Muscle of arm (tissue), 12 donors: ENCODE data around the gene RAD51B. TPM values are rescaled to one million over a fixed set of nuclear protein-coding genes. Genes with fewer than 3 reads are reported as not detected.

Source experiments
- DNase-seq: peaks from one replicate; pipeline ENCODE4 v3.0.0-alpha.2; 2013
- polyA plus RNA-seq, 12 donors: library from polyadenylated mRNA; unstranded; fragments of 120-200 nt; gene quantifications; one replicate each; pipeline ENCODE4 v1.2.1, GENCODE V29; 2013; ENCODE audit not compliant: insufficient read length in 12 of 12

The RAD51B gene
- polyA plus RNA-seq, 12 donors: 6.3 to 13.1 (median 9.7) TPM; not detected in 2

DNA sequence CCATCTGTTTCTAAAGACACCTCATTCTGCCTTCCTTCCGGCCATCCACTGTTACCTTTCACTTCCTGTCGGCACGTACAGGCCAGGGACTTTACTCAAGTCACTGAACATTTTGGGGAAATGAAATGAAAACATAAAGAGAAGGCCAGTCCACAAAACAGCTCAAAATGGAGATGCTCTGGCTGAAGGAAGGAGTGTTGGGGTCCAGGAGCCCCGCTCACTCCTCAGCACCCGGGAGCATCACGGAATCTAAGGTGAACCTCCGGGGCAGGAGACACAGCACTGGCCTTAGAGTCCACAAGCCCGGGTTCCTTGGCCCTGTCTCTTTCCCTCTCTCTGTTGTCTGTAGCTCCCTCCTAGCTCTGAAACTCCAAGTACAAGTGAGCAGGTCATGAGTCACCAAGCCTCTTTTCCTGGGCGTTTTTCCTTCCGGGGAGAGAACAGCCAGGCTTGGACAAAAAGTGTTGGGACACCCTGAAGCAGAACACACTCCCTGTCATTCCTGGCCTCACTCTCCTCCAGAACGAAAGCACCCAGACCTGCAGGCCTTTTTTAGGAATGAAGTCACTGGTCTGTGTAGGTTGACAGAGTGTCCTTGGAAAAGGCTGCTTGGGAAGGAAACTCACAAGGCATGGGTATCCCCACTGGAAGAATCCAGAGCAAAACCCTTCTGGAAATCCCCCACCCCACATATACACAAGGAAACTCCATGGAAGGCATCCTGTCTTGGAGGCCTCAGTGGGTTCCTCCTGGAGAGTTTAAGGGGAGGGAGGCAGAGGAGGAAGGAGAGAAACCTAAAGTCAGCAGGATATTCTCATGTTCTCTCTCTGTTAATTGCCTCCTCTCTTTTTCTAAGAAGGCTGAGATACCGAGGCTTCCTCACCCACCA, 728.0 kb downstream of the RAD51B start:
- DNase-seq: no peak

DNA sequence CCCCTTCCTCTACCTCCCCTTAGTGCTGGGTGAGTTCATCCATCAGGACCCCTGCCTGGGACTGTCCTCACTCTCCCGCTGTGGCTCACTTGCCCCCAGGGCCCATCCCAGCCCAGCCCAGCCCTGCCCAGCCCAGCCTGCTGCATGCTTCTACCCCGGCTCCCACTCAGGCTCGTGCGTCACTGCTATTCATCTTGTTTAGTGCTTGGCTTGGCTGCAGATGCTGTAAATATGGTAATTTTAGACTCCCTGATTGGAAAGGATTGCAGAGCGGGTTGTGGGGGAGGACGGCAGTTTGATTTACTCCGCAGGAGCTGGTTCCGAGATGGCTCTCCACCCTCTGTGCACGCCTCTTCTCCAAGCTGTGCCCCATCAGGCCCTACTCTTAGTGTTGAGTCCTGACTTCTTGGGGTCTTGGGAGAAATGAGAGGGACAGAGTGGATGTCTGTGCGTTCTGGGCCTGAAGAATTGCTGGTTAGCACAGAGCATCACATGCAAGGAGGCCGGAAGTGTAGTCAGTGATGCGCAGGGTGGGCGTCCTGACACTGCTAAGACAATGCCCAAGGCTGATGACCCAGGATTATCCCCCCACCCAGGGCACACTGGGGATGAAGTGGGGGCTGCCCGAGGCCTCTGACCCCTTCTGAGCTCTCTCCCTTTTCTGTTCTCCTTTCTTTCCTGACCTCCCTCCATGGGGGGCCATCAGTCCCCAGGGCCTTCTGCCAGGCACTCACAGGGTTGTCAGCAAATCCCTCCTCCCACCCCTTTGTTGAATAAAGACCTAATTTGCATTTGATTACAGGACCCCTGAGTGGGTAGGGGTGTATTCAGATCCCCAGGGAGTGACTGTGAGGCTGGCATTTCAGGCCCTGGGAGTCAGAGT, 728.9 kb downstream of the RAD51B start:
- DNase-seq: peak; percentile 90

DNA sequence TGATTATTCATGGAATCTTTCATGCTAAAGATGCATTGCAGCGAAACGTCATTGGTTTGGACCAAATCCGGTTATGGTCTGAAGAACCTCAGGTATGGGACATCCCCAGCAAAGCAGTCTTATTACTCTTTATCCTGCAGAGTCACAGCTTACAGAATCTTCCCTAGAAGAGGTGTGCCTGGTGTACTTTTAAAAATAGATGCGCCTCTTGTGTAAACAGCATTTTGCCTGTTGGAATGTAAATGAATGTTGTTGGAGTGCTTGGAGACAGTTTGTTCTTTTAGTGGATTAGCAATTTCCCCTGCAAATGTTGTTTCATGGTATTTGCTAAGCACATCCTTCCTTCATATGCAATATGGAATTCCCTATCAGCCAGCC, 730.7 kb downstream of the RAD51B start:
- DNase-seq: no peak

DNA sequence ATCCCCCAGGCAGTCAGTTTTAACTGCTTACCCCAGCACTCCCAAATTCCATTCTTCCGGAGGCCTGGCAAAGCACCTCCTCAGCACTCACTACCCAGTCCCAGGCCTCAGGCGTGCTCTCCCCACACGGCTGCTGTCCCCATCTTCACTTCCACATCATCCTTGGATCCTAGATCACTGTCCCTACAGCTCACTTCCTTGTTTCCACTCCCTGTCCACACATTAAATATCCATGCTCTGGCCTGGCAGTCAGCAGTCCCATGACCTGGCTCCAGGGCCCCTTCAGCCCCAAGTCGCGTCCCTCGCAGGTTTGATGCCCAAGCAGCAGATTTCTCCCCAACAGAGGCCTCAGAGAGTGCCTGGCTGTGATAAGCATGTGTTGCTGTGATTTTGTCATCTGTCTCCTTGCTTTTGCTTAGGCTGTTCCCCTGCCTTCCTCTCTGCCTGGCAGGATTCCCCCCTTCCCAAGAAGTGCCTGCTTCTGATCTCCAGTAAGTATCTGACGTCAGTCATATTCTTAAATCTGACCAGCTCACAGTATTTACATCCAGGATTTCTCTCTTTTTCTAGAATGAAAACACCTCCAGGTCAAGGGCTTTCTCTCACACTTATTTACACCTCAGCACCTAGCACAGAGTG, 731.6 kb downstream of the RAD51B start:
- DNase-seq: no peak

DNA sequence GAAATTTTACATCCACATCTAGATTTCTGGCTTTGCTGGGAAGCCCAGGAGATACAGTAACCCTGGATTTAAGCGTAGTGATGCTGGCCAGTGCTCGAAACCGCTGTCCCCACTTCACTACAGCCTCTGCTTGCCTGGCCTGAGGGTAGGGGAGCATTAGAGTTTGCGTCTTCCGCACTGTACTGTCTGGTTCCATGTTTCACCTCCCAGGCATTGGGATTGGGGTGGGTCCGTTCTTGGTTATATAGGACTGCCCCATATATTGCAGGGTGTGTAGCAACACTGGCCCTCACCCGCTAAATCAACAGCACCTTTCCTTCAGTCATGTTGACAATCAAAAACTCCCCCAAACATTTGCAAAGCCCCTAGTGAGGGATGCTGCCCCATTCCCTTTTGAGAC, 732.5 kb downstream of the RAD51B start:
- DNase-seq: no peak

DNA sequence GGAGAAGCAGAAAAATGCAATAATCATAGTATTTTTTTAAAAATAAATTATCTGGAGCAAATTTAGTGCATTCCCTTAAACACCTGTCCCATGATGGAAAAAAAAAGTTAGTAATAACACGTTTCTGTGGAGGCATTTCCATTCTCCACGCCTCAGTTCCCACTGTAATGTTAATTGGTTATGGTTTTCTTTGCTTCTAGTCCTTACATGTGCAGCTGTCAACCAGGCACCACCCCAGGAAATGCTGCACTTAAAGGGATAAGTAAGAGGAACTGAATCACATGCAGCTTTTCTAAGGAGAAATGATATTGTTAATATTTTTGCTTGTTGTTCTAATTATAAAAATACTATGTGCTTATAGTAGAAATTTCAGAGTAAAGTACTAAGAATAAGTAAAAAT, 733.0 kb downstream of the RAD51B start:
- peak; percentile 50 for DNase-seq

DNA sequence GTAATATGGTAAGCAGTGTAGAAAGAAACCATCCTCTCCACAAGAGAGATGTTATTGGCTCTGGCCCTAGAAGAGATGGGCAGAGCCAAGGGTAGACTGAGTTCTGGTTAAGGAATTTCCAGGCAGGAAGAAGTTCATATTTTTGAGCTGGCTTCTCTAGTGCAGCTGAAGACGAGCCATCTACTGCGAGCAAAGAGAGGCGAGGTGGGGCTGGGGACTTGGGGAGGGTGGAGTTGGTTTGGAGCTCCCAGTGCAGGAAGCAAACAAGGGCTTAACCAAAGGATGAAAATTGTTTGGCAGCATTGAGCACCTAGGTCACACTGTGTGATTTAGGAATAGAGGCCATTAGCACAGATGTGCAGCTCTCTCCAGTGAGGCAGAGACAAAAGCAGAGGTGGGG, 733.7 kb downstream of the RAD51B start:
- no peak for DNase-seq

DNA sequence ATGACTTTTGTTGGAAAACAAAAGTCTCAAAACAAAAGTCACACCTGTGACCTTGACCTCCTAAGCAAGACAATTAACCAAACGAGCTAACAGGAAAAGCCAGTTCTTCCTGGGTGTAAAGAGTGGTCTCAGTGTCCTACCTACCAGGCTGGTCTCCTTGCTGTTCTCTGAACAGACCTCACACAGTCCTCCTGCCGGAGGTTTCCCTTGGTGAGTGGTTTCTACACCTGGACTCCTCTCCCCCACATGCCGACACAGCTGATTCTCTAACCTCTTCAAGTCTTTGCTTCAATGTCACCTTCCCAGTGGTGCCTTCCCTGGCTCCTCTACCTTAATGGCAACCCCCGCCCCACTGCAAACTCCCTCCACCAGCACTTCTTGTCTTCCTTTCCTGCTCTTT, 734.7 kb downstream of the RAD51B start:
- no peak for DNase-seq

DNA sequence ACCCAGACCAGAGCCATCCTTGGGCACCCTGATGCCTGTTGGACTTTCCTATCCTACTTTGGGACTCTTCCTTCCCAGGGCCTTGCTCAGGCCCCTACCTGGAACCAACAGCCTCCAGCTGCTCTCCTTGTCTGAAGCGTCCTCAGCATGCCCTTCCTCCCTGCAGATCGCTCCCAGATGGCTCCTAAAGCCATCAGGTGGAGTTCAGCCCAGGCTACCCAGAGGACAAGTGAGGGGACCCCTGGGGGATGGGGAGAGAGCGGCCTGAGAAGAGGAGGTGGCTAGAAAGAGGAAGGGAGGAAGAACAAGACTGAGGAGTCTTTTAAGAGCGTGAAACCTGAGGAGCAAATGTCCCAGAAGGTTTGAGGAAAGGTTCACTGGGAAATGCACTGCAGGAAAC, 736.7 kb downstream of the RAD51B start:
- DNase-seq: no peak

DNA sequence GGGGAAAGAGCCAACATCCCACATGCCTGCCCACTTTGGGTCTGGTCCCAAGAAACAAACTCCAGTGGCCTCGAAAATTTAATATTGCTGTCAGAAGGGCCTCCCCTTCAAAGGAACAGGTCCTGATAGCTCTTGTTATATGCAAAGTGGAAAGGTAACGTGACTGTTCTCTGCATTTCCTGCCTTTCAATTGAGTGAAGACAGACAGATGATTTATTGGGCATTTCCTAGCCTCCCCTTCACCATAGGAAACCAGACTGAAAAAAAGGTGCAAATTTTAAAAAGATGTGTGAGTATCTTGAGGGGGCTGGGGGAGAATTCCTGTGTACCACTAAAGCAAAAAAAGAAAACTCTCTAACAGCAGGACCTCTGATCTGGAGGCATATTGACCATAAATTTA, 738.1 kb downstream of the RAD51B start:
- DNase-seq: no peak

DNA sequence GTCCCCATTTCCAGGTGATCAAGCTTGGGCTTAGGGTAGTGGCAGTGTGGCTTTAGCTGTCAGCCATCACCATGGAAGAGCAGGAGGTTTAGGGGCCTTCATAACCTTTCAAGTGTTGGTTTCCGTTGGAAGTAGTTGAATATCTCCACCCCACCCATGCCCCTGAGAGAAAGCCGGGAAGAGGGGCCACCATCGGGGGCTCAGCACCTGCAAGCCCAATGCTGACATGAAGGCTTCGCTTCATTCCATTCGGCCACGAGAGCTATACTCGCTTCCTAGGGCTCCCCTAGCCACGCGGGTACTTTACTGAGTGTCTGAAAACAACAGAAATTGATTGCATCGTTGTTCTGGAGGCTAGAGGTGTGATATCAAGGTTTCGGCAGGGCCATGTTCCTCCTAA, 738.5 kb downstream of the RAD51B start:
- no peak for DNase-seq

DNA sequence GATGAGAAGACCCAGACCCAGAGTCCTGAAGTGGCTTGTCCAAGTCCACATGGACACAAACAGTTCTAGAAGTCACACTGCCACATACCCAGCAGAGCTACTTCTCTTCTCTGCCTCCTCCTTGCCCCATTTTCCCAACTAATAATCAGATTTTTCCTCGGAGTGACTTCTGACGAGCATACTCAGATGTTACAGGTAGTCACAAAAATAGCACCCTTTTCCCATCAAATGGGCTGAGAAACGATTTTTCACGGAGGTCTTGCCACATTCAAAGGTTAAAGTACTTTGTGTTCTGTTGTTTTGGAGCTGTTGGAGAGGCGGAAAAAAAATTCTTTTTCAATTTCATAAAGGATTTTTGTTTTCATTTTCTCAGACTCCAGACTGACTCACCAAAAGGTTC, 740.4 kb downstream of the RAD51B start:
- DNase-seq: no peak

DNA sequence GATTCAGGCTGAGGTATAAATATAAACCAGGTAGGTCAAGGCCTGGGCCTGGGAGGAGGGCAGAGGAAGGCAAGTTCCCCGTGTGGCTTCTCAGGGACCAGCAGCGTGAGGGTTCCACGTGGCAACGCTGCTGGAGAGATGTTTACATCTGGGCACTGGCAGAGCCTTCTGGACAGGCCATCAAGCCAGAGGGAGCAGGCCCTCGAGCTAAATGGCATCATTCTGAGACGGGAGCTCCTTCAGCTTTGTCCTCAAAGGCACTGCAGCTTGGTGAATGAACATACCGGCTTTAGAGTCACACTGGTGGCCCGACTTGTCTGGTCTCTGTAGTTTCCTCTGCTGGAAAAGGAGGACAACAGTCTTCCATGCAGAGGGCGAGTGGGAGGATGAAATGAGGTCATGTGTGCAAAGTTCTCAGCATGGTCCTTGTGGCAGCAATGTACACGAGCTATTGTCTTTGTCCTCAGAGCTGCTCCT, 742.0 kb downstream of the RAD51B start:
- no peak for DNase-seq

DNA sequence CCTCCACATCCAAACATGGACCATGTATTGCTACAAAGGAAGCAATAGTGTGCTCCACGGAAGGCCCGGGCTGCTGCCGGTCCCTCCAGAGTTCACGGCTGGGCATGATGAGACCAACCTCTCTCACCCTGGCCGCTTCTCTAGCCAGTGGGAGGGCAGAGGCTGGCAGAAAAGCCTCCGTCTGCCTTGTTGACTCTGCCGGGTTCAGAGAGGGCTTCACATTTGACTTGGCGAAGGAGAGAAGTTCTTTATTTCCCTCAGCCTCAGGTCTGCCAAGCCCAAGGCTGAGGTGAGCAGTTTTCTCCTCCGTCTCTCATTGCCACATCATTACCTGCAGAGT, 743.3 kb downstream of the RAD51B start:
- DNase-seq: no peak

DNA sequence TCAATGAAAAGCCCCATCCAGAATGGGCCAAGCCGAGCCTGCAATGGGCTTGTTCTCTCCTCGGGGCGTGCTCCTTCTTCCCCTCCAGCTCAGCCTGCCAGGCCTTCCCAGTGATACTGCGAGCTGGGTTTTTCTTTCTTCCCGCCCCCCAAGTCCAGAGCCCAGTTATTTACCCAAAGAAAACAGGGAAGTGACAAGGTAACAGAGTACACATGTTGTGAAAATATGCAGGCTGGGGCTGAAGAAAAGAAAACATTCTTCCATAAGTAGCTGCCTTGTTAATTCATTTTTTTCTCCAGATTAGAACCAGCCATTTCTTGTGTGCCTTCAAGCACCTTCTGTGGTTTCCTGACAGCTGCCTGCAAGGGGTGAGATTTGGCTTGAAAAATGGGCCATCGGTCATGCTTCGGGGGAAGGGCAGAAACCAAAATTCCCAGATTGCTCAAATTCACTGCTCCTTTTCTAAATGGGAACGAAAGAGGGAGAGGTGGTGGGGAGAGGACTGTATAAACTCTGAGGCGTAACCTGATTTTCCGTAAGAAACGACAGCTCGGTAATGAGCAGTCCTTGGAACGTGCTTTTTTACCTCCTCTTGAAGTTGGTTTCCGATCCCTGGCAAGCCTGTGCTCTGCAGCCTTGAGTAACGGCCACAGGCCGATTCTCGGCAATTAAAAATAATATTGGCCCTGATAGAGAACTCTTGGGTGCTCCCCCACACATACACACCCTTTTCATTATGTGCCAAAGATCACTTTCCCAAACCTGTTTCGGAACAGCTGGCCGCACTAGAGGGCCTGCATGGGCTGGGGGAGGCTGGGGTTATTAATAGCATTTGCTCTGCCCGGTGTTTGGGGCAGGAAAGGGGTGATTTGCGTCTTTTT, 743.9 kb downstream of the RAD51B start:
- DNase-seq: no peak

DNA sequence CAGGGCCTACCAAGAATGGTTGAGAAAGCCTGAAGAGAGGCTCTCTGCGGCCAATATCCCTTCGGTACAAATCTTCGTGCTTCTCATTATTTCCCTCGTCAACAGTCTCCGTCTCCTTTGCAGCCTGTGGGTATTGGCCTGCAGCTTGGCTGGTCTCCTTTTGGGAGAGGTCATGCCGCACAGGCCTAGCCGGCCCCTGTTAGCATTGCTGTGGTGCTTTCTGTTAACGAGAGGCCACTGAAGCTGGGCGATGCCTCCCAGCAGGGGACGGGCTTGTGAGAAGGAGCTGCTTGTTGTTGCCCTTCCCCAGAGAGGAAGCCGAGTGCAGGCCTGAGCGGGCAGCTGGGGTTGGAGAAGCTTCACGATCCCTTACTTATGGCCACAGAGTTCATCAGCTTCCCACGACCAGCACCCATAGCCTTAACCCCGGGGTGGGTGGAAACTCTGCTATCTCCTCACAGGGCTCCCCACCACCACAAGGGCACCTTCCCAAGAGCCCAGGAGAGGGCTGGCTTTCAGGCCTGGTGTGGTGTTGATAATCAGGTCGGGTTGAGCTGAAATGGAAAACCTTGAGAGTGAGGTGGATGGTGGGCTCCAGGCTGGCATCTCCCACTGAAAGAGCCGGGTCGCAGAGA, 744.7 kb downstream of the RAD51B start:
- no peak for DNase-seq

DNA sequence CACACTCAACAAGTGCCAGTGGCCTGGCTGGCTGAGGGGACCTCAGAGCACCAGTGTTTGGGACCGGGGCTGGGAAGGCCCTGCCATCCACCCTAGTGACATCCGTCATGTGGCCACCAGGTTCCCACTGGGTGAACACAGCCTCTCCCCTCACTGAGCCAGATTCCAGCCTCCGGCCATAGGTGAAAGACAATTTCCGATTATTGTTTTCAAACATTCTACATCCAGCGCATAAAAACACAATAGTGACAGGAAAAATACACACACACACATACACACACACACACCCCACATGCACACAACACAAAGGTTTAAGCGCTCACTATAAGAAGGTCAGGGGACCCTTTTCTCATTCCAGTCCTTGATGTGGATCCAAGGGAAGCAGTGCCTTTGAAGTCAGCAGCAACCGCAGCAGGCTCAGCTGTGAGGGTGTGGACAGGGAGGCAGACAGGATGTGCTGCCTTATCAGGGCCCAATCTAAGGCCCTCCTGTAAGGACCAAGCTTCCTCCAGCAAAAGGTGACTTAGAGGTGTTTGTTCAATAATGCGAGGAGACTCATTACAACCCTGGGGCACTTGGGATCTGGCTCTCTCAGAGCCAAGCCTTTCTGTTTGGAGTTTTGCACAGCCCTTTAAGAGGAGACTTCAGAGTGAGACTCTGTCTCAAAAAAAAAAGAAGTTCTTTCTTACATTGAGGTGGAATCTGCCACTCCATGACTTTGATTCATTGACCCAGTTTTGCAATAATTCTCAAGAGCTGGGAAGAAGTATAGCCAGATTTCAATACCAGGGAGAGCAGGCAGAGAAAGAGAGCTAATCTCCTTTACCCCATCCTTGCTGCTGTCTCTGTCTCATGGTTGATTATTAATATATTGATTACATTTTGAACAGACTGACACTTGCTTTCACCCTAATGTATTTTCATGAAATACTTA, 745.5 kb downstream of the RAD51B start:
- no peak for DNase-seq

DNA sequence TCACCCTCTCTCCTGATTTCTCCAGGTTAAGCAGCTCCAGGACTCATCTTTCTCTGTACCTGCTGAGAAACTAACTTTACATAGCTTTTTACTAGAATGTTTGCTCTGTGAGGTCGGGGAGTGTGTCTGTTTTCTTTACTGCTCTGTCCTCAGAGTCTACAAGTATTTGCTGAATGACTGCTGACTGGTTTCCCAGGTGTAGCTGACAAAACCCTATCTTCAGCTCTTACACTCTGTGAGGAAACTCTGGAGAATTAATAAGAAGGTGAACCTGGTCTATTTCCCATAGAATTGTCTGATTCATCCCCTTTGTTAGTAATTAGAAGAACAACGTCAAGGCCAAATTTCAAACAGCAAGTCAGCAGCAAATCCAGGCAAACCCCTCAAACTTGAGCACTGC, 746.5 kb downstream of the RAD51B start:
- no peak for DNase-seq
